ENCODE data around the gene TRIM68.

The TRIM68 gene

GRCh38 chr11:4644233-4644632 is 36.2 kb upstream of the TRIM68 start:
- Histone ChIP-seq H3K4me1 (ENCODE audit: low read length) (no peaks in the 10 kb centered on the region), H3K36me3 (replicated peaks; ENCODE audit: low read depth, low read length) (no peaks in the 10 kb centered on the region), H3K4me3 (ENCODE audit: low read length) (no peak overlapping the region), H3K9me3 (ENCODE audit: insufficient read depth, low read length) (no peaks in the 10 kb centered on the region), H3K27ac (ENCODE audit: low read length) (no peak overlapping the region), H3K9ac (ENCODE audit: low read length) (no peak overlapping the region), H2AFZ (ENCODE audit: low read depth, low read length) (no peak overlapping the region), H4K20me1 (ENCODE audit: insufficient read depth, low read length) (no peaks in the 10 kb centered on the region), H3K79me2 (ENCODE audit: low read length) (no peaks in the 10 kb centered on the region), H3K4me2 (ENCODE audit: low read length) (no peak overlapping the region), H3K27me3 (ENCODE audit: low read depth, low read length) (0 out of 2 replicates have a peak, but pooled peaks cover 5% of the 10 kb centered on the region)
- TF ChIP-seq EZH2phosphoT487 (IDR thresholded peaks at IDR 0.05; ENCODE audit: low read depth) (no peak), CTCF (IDR thresholded peaks at IDR 0.05; ENCODE audit: low read depth, low read length) (no peak)

- Histone ChIP-seq H4K20me1 (ENCODE audit: insufficient read depth, low read length) (no peaks in the 10 kb centered on the region), H3K9ac (ENCODE audit: low read length) (no peak within 1 kb of the TSS), H3K4me2 (ENCODE audit: low read length) (no peak within 1 kb of the TSS), H3K9me3 (ENCODE audit: insufficient read depth, low read length) (no peaks in the 10 kb centered on the region), H3K4me3 (ENCODE audit: low read length) (no peak within 1 kb of the TSS), H3K36me3 (replicated peaks; ENCODE audit: low read depth, low read length) (no peaks in the 10 kb centered on the region), H3K79me2 (ENCODE audit: low read length) (no peaks in the 10 kb centered on the region), H3K4me1 (ENCODE audit: low read length) (no peaks in the 10 kb centered on the region), H3K27me3 (ENCODE audit: low read depth, low read length) (0 out of 2 replicates have a peak, but pooled peaks cover 5% of the 10 kb centered on the region), H2AFZ (ENCODE audit: low read depth, low read length) (no peak within 1 kb of the TSS), H3K27ac (ENCODE audit: low read length) (no peak within 1 kb of the TSS)
- TF ChIP-seq CTCF (IDR thresholded peaks at IDR 0.05; ENCODE audit: low read depth, low read length), result no peak
- no peak for TF ChIP-seq EZH2phosphoT487 (IDR thresholded peaks at IDR 0.05; ENCODE audit: low read depth)
Measured at GRCh38 chr11:4643682-4644081, 35.7 kb upstream of the TRIM68 start, which contains the start of gene OR51E1. Gene OR51E1 (plus strand): TSS chr11:4643982. CDS start chr11:4652527, 8,545 bp downstream.

GRCh38 chr11:4643076-4643475 is 35.0 kb upstream of the TRIM68 start:
- Histone ChIP-seq H3K4me2 (ENCODE audit: low read length) (no peak overlapping the region), H3K4me3 (ENCODE audit: low read length) (no peak overlapping the region), H3K27me3 (ENCODE audit: low read depth, low read length) (0 out of 2 replicates have a peak, but pooled peaks cover 5% of the 10 kb centered on the region), H3K79me2 (ENCODE audit: low read length) (no peaks in the 10 kb centered on the region), H2AFZ (ENCODE audit: low read depth, low read length) (no peak overlapping the region), H3K9ac (ENCODE audit: low read length) (no peak overlapping the region), H3K27ac (ENCODE audit: low read length) (no peak overlapping the region), H4K20me1 (ENCODE audit: insufficient read depth, low read length) (no peaks in the 10 kb centered on the region), H3K4me1 (ENCODE audit: low read length) (no peaks in the 10 kb centered on the region), H3K9me3 (ENCODE audit: insufficient read depth, low read length) (no peaks in the 10 kb centered on the region), H3K36me3 (replicated peaks; ENCODE audit: low read depth, low read length) (no peaks in the 10 kb centered on the region)
- TF ChIP-seq EZH2phosphoT487 (IDR thresholded peaks at IDR 0.05; ENCODE audit: low read depth), result no peak
- no peak for TF ChIP-seq CTCF (IDR thresholded peaks at IDR 0.05; ENCODE audit: low read depth, low read length)

- Histone ChIP-seq H3K79me2 (ENCODE audit: low read length) (no peaks in the 10 kb centered on the region), H3K4me3 (ENCODE audit: low read length) (no peak overlapping the region), H3K36me3 (replicated peaks; ENCODE audit: low read depth, low read length) (no peaks in the 10 kb centered on the region), H3K9ac (ENCODE audit: low read length) (no peak overlapping the region), H3K27me3 (ENCODE audit: low read depth, low read length) (0 out of 2 replicates have a peak, but pooled peaks cover 5% of the 10 kb centered on the region), H4K20me1 (ENCODE audit: insufficient read depth, low read length) (no peaks in the 10 kb centered on the region), H3K27ac (ENCODE audit: low read length) (no peak overlapping the region), H3K4me2 (ENCODE audit: low read length) (no peak overlapping the region), H2AFZ (ENCODE audit: low read depth, low read length) (no peak overlapping the region), H3K9me3 (ENCODE audit: insufficient read depth, low read length) (no peaks in the 10 kb centered on the region), H3K4me1 (ENCODE audit: low read length) (peaks cover 3% of the 10 kb centered on the region)
- TF ChIP-seq EZH2phosphoT487 (IDR thresholded peaks at IDR 0.05; ENCODE audit: low read depth) (no peak), CTCF (IDR thresholded peaks at IDR 0.05; ENCODE audit: low read depth, low read length) (no peak)
Measured at GRCh38 chr11:4642043-4642442, 34.0 kb upstream of the TRIM68 start.
